ENCODE measurements around the gene HSFX4.
A peak's percentile ranks its signal among the peaks of the same experiment; 100 is the strongest.

GRCh38 chrX:149938427-149938880 lies 9.1 kb downstream of the HSFX4 start, which contains the start of gene EOLA2:
- peak; percentile 46 to 63 (median 52) for TF ChIP-seq CTCF (IDR thresholded peaks at IDR 0.05)
- TF ChIP-seq POLR2A (IDR thresholded peaks at IDR 0.05) = no peak
